Activated CD8-positive, alpha-beta memory T cell treated with anti-CD3 and anti-CD28 coated beads for 36 hours (primary cell): ENCODE data around the gene C1orf116. TPM values are rescaled to one million over a fixed set of nuclear protein-coding genes. Genes with fewer than 3 reads are reported as not detected.

Experiments
- CTCF ChIA-PET: fragments of 350-600 bp; sonication (Branson Sonifier 250); formaldehyde crosslinking; loops from one replicate; lab custom pipeline; 2021; ENCODE audit warnings: antibody characterized with exemption; lab: Charles Lee
- POLR2A ChIA-PET: fragments of 350-600 bp; sonication (Branson Sonifier 250); formaldehyde crosslinking; loops from one replicate; lab custom pipeline; 2021; ENCODE audit warnings: antibody characterized with exemption; lab: Charles Lee
- total RNA-seq, 2 experiments: library from RNA; stranded (reverse); gene quantifications; one replicate each; pipeline ENCODE4 v1.2.3, GENCODE V29; 2021

Gene C1orf116
- total RNA-seq, 2 experiments from 2014 or later = not detected

DNA sequence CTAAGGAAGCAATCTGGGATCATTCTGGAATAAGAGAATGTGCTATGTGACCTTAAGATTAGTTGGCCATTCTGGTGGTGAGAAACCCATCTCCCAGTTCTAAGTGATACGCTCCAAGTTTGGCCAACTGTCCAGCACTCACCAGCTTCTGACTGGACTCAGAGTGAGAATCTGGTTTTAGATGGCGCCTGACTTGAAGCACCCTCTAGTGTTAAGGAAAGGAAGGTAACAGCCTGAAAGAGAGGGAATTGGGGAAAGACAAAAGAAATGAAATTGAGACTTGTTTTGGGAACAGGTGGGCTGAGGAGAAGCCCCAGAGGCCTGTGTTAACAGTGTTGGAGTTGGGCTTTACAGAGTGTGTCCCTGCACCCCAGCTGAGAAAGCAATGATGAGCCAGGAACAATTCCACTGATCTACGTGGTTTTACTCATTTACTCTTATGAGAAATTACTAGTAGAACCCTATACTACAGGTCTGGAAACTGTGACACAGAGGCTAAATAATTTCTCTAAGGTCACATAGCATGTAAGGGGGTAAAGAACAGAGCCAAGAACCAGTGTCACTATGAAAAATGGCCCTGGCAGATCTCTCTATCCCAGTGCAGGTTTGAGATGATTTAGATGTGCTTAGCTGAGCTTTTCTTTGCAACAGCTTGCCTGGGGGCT lies 53.0 kb downstream of the C1orf116 start:
- POLR2A ChIA-PET = no interaction called here
- CTCF ChIA-PET = interaction anchor here (1.3 kb wide), 1 partner anchor 12 kb away, joined by 3 read pairs; no protein-coding TSS in a partner anchor

DNA sequence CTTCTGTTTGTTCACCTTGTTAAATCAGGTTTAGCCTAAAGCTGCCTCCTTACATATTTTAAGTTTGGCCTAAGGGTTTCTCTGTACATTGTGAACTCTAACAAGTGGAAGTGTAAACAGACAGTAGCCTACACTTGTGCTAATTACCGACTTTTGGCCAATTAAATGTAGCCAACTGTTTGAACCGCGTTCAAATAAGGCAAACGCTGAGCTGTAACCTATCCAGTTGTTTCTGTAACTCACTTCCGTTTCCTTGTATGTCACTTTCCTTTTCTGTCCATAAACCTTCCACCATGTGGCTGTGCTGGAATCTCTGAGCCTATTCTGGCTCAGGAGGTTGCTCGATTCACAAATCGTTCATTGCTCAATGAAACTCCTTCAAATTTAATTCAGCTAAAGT lies 54.3 kb downstream of the C1orf116 start:
- ChIA-PET CTCF (no interaction called here), POLR2A (no interaction called here)

GRCh38 chr1:206975306-206975705 lies 57.2 kb downstream of the C1orf116 start:
- POLR2A ChIA-PET = no interaction called here
- CTCF ChIA-PET = no interaction called here

DNA sequence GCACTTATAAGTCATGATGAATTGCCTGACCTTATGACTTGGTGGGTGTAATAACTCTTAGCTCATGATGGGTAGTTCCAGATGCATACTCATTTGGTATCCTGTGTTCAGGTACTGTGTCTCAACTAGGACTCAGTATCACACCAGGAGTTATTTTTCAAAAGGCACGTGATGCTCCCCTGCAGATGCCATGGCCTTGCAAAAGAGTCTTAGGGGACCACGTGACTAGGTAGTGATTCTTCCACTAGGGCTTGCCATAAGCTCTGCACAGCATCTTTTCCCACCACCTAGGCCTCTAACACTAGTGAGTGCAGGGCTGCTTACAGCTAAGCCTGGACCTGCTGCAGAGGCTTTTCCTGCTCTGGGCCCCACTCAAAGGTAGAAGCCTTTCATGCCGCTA lies 58.4 kb downstream of the C1orf116 start:
- ChIA-PET POLR2A (no interaction called here), CTCF (no interaction called here)

DNA sequence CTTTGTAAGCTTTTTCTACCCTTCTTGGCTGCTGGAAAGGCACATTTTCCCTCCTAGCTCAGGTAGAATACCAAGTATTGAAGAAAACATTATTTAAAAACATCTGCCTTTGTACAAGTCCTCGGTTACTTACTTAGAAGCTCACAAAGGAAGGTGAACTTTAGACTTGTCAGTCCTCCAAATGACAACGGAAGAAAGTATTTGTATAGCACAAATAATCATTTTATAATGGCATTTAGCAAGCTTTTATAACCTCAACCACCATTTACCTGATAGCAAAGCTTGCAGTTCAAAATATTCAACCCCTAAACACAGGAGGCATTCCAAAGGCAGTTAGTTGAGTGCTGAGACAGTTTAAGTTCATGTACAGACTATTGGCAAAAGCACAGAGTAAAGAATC lies 59.8 kb downstream of the C1orf116 start:
- ChIA-PET POLR2A (no interaction called here), CTCF (interaction anchor here (1.1 to 2.1 kb wide), 3 partner anchors 10 to 40 kb away, joined by 3 to 10 read pairs (median 3); no protein-coding TSS in a partner anchor)

DNA sequence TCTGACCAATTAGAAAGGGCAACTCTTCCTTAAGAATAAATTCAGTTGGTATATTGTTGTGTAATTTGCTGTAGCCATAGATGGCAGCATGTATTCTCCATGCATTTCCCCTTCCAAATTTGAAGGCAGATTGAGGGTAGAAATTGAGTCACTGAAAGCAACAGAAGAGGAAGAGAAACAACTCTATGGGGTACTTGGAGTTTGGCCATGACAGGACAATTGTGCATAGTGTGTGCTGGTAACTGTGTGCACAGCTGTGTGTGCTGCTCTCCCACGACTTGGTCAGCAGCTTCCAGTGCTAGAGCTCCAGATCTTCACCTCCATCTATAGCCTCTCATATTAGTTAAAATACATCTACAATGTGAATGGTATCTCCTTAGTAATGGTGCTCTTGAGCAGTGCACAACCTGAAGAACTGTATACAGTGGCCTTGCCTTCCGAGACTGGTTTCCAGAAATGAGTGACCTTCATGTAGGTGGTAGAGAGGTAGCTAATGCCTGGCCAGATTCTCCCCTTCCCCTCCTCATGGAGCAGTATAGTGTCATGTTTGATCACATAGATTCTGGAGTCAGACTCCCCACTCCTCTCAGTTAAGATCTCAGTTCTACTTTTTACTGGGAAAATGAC lies 61.4 kb downstream of the C1orf116 start:
- POLR2A ChIA-PET = no interaction called here
- CTCF ChIA-PET = interaction anchor here (2.1 kb wide), 1 partner anchor 11 kb away, joined by 10 read pairs; no protein-coding TSS in a partner anchor

GRCh38 chr1:206970446-206970845 lies 62.1 kb downstream of the C1orf116 start, which contains the start of gene FCAMR:
FCAMR (minus strand) TSS chr1:206970460; CDS start chr1:206970125, 335 bp downstream.
- ChIA-PET POLR2A (no interaction called here), CTCF (interaction anchor here (2.1 kb wide), 1 partner anchor 12 kb away, joined by 10 read pairs; no protein-coding TSS in a partner anchor)

- ChIA-PET CTCF (no interaction called here), POLR2A (no interaction called here)
Measured at GRCh38 chr1:206969090-206969489, 63.5 kb downstream of the C1orf116 start.

Other genes starting within 250 kb of the C1orf116 start
- gene IL20, start 167.1 kb downstream of the C1orf116 start, total RNA-seq = not detected
- 1 to 10 TPM; 1.3 to 2.2 TPM for gene IL24, start 135.3 kb downstream of the C1orf116 start, total RNA-seq
- 10 to 100 TPM; 53.1 to 56.4 TPM for gene FCMR, start 110.8 kb downstream of the C1orf116 start, total RNA-seq
- 1 to 10 TPM in 1 of 2 experiments, under 1 TPM in 1; 0.31 to 1.0 TPM for gene PIGR, start 86.3 kb downstream of the C1orf116 start, total RNA-seq
- not detected for gene FCAMR, start 62.3 kb downstream of the C1orf116 start, total RNA-seq
- 1 to 10 TPM; 9.0 to 9.3 TPM for gene YOD1, start 18.5 kb upstream of the C1orf116 start, total RNA-seq
- gene PFKFB2, start 20.5 kb upstream of the C1orf116 start, total RNA-seq = 1 to 10 TPM; 3.4 to 3.6 TPM
- gene C4BPB, start 56.1 kb upstream of the C1orf116 start, total RNA-seq = under 1 TPM in 1 of 2 experiments, not detected in 1; 0.65 TPM
- gene C4BPA, start 71.5 kb upstream of the C1orf116 start, total RNA-seq = not detected